ELR (cell line): Measurements from ENCODE around the gene MT1E.
"Not testable (repeated sequence)": the region's sequence is repeated elsewhere in the genome, so short reads cannot be mapped to it uniquely, and the experiment has no call there.

Source experiments
- DNase-seq: peaks from one replicate; pipeline ENCODE4 v3.0.0-alpha.2; 2015; ENCODE audit warnings: low read depth

The MT1E gene

GRCh38 chr16:56625140-56625942 is at the start of gene MT1E:
Gene MT1E, plus strand, starts transcription at chr16:56625781. Its CDS starts 71 bp downstream, at chr16:56625852.
- peak; percentile 86 for DNase-seq

- peak; percentile 71 for DNase-seq
Observed at GRCh38 chr16:56576585-56577299, 48.8 kb upstream of the MT1E start.

- DNase-seq: no peak
Observed at GRCh38 chr16:56577300-56577625, 48.3 kb upstream of the MT1E start.

- DNase-seq: no peak
Observed at GRCh38 chr16:56580391-56581048, 45.1 kb upstream of the MT1E start.

- not testable (repeated sequence) for DNase-seq
Observed at GRCh38 chr16:56582911-56583310, 42.7 kb upstream of the MT1E start.

GRCh38 chr16:56583351-56584168 is 42.0 kb upstream of the MT1E start:
- no peak for DNase-seq

- DNase-seq: no peak
Observed at GRCh38 chr16:56584276-56584675, 41.3 kb upstream of the MT1E start.

- DNase-seq: no peak
Observed at GRCh38 chr16:56588781-56589140, 36.8 kb upstream of the MT1E start.

GRCh38 chr16:56589141-56590039 is 36.2 kb upstream of the MT1E start, which contains the start of gene MT3:
Gene MT3, plus strand, starts transcription at chr16:56589528. Its CDS starts 63 bp downstream, at chr16:56589591.
- peak; percentile 45 for DNase-seq

- no peak for DNase-seq
Observed at GRCh38 chr16:56591377-56592060, 34.1 kb upstream of the MT1E start.

- no peak for DNase-seq
Observed at GRCh38 chr16:56593573-56594291, 31.8 kb upstream of the MT1E start.

GRCh38 chr16:56594292-56594619 is 31.3 kb upstream of the MT1E start:
- no peak for DNase-seq

- DNase-seq: peak; percentile 85
Observed at GRCh38 chr16:56600398-56600999, 25.1 kb upstream of the MT1E start.

- DNase-seq: no peak
Observed at GRCh38 chr16:56601325-56601724, 24.3 kb upstream of the MT1E start.

- peak; percentile 74 for DNase-seq
Observed at GRCh38 chr16:56603589-56603988, 22.0 kb upstream of the MT1E start.

- no peak for DNase-seq
Observed at GRCh38 chr16:56604966-56605365, 20.6 kb upstream of the MT1E start.

GRCh38 chr16:56605475-56605874 is 20.1 kb upstream of the MT1E start:
- DNase-seq: no peak

GRCh38 chr16:56606071-56606475 is 19.5 kb upstream of the MT1E start:
- DNase-seq: peak; percentile 93

GRCh38 chr16:56606476-56607108 is 19.0 kb upstream of the MT1E start:
- DNase-seq: peak; percentile 97
